ENCODE measurements around the gene PRSS2. TPM values are rescaled to one million over a fixed set of nuclear protein-coding genes. Genes with fewer than 3 reads are reported as not detected.

The PRSS2 gene
- polyA plus RNA-seq, 1 donor (not counting 4 experiments of a cell fraction or from before 2014, with no cell fraction given), result not detected

- H3K9ac ChIP-seq (ENCODE audit: control insufficient read depth, extremely low read depth, insufficient read depth, low read length), result no peak overlapping the region
- H3K27ac ChIP-seq (ENCODE audit: control insufficient read depth, insufficient read depth, low read length), result no peak overlapping the region
- no peaks in the 10 kb centered on the region for H3K9me3 ChIP-seq (ENCODE audit: control insufficient read depth, low read depth, low read length)
- TF ChIP-seq CTCF (optimal IDR thresholded peaks at IDR 0.05 in 1 of 3, IDR thresholded peaks at IDR 0.05 in 1 of 3, conservative IDR thresholded peaks at IDR 0.05 in 1 of 3; ENCODE audit: extremely low read depth in 1 of 3, insufficient read depth in 2 of 3, low read length in 3 of 3), result no peak
- TF ChIP-seq EZH2 (IDR thresholded peaks at IDR 0.05; ENCODE audit: low read length), result peak; percentile 12
- no peak for DNase-seq (ENCODE audit: low read depth, low spot score)
- no peak overlapping the region for H3K4me2 ChIP-seq (ENCODE audit: control insufficient read depth, extremely low read depth, insufficient read depth, low read depth, low read length)
- no peaks in the 10 kb centered on the region for H3K4me1 ChIP-seq (ENCODE audit: control insufficient read depth, extremely low read depth, insufficient read depth, low read length)
- H3K79me2 ChIP-seq (ENCODE audit: control insufficient read depth, insufficient read depth, low read length), result no peaks in the 10 kb centered on the region
- no peak overlapping the region for H2AFZ ChIP-seq (ENCODE audit: control insufficient read depth, low read length)
- FAIRE-seq, result no peak
- H3K9me1 ChIP-seq (ENCODE audit: control insufficient read depth, extremely low read depth, insufficient read depth, low read length), result no peaks in the 10 kb centered on the region
- dilution Hi-C loops (cut with MboI; ENCODE audit: extremely low pct_ligation_motif_present, low sequenced_read_pairs), result no loop called here
- no peaks in the 10 kb centered on the region for H3K36me3 ChIP-seq (ENCODE audit: control insufficient read depth in 2 of 2, extremely low read depth in 1 of 2, insufficient read depth in 2 of 2, low read length in 2 of 2)
- H4K20me1 ChIP-seq (ENCODE audit: control insufficient read depth, extremely low read depth, insufficient read depth, low read length), result peaks cover 4% of the 10 kb centered on the region
- peaks cover 47% of the 10 kb centered on the region for H3K27me3 ChIP-seq (ENCODE audit: control insufficient read depth, extremely low read depth, insufficient read depth, low read length)
- H3K4me3 ChIP-seq (ENCODE audit: control insufficient read depth in 2 of 3, extremely low read depth in 1 of 3, insufficient read depth in 2 of 3, low read depth in 1 of 3, low read length in 3 of 3), result no peak overlapping the region
Measured at GRCh38 chr7:142798451-142799436, 28.0 kb downstream of the PRSS2 start.

GRCh38 chr7:142799437-142799835 is 28.7 kb downstream of the PRSS2 start:
- Histone ChIP-seq H3K36me3 (ENCODE audit: control insufficient read depth in 2 of 2, extremely low read depth in 1 of 2, insufficient read depth in 2 of 2, low read length in 2 of 2) (no peaks in the 10 kb centered on the region), H3K9ac (ENCODE audit: control insufficient read depth, extremely low read depth, insufficient read depth, low read length) (no peak overlapping the region), H3K79me2 (ENCODE audit: control insufficient read depth, insufficient read depth, low read length) (no peaks in the 10 kb centered on the region), H3K4me1 (ENCODE audit: control insufficient read depth, extremely low read depth, insufficient read depth, low read length) (no peaks in the 10 kb centered on the region), H4K20me1 (ENCODE audit: control insufficient read depth, extremely low read depth, insufficient read depth, low read length) (peaks cover 4% of the 10 kb centered on the region), H2AFZ (ENCODE audit: control insufficient read depth, low read length) (no peak overlapping the region), H3K4me2 (ENCODE audit: control insufficient read depth, extremely low read depth, insufficient read depth, low read depth, low read length) (no peak overlapping the region), H3K27ac (ENCODE audit: control insufficient read depth, insufficient read depth, low read length) (no peak overlapping the region), H3K4me3 (ENCODE audit: control insufficient read depth in 2 of 3, extremely low read depth in 1 of 3, insufficient read depth in 2 of 3, low read depth in 1 of 3, low read length in 3 of 3) (no peak overlapping the region), H3K9me3 (ENCODE audit: control insufficient read depth, low read depth, low read length) (no peaks in the 10 kb centered on the region), H3K9me1 (ENCODE audit: control insufficient read depth, extremely low read depth, insufficient read depth, low read length) (no peaks in the 10 kb centered on the region), H3K27me3 (ENCODE audit: control insufficient read depth, extremely low read depth, insufficient read depth, low read length) (peaks cover 47% of the 10 kb centered on the region)
- TF ChIP-seq CTCF (optimal IDR thresholded peaks at IDR 0.05 in 1 of 3, IDR thresholded peaks at IDR 0.05 in 1 of 3, conservative IDR thresholded peaks at IDR 0.05 in 1 of 3; ENCODE audit: extremely low read depth in 1 of 3, insufficient read depth in 2 of 3, low read length in 3 of 3) (no peak), EZH2 (IDR thresholded peaks at IDR 0.05; ENCODE audit: low read length) (no peak)
- FAIRE-seq, result no peak
- dilution Hi-C loops (cut with MboI; ENCODE audit: extremely low pct_ligation_motif_present, low sequenced_read_pairs), result no loop called here
- DNase-seq (ENCODE audit: low read depth, low spot score), result no peak

Measured in keratinocyte (primary cell).